ENCODE data around the gene ARL6IP5. TPM values are rescaled to one million over a fixed set of nuclear protein-coding genes. Genes with fewer than 3 reads are reported as not detected.
A peak's percentile ranks its signal among the peaks of the same experiment; 100 is the strongest.

The ARL6IP5 gene
- polyA plus RNA-seq, 3 donors = 107 to 127 (median 110) TPM

GRCh38 chr3:69116162-69116561 is 31.4 kb downstream of the ARL6IP5 start:
- no peak for DNase-seq (ENCODE audit: low read depth in 3 of 3, low spot score in 2 of 3)

- DNase-seq (ENCODE audit: low read depth in 3 of 3, low spot score in 2 of 3) = no peak
Measured at GRCh38 chr3:69116897-69117296, 32.2 kb downstream of the ARL6IP5 start.

- no peak for DNase-seq (ENCODE audit: low read depth in 3 of 3, low spot score in 2 of 3)
Measured at GRCh38 chr3:69118555-69118954, 33.8 kb downstream of the ARL6IP5 start.

GRCh38 chr3:69119138-69119537 is 34.4 kb downstream of the ARL6IP5 start:
- DNase-seq (ENCODE audit: low read depth in 3 of 3, low spot score in 2 of 3) = no peak

GRCh38 chr3:69119681-69120080 is 34.9 kb downstream of the ARL6IP5 start:
- DNase-seq (ENCODE audit: low read depth in 3 of 3, low spot score in 2 of 3) = no peak

- DNase-seq (ENCODE audit: low read depth in 3 of 3, low spot score in 2 of 3) = peak; percentile 52 to 62 (median 61)
Measured at GRCh38 chr3:69120879-69121464, 36.2 kb downstream of the ARL6IP5 start.

- no peak for DNase-seq (ENCODE audit: low read depth in 3 of 3, low spot score in 2 of 3)
Measured at GRCh38 chr3:69121513-69121912, 36.8 kb downstream of the ARL6IP5 start.

- DNase-seq (ENCODE audit: low read depth in 3 of 3, low spot score in 2 of 3) = no peak
Measured at GRCh38 chr3:69121950-69122349, 37.2 kb downstream of the ARL6IP5 start.

- no peak for DNase-seq (ENCODE audit: low read depth in 3 of 3, low spot score in 2 of 3)
Measured at GRCh38 chr3:69122403-69122802, 37.7 kb downstream of the ARL6IP5 start, which contains the start of gene LMOD3. Gene LMOD3, minus strand, starts transcription at chr3:69122595. Its CDS starts 209 bp downstream, at chr3:69122386.

- DNase-seq (ENCODE audit: low read depth in 3 of 3, low spot score in 2 of 3) = no peak
Measured at GRCh38 chr3:69126216-69126615, 41.5 kb downstream of the ARL6IP5 start.

GRCh38 chr3:69126999-69127398 is 42.3 kb downstream of the ARL6IP5 start:
- no peak for DNase-seq (ENCODE audit: low read depth in 3 of 3, low spot score in 2 of 3)

- no peak for DNase-seq (ENCODE audit: low read depth in 3 of 3, low spot score in 2 of 3)
Measured at GRCh38 chr3:69128509-69128908, 43.8 kb downstream of the ARL6IP5 start.

- DNase-seq (ENCODE audit: low read depth in 3 of 3, low spot score in 2 of 3) = no peak
Measured at GRCh38 chr3:69129531-69129930, 44.8 kb downstream of the ARL6IP5 start.

- no peak for DNase-seq (ENCODE audit: low read depth in 3 of 3, low spot score in 2 of 3)
Measured at GRCh38 chr3:69130689-69131088, 46.0 kb downstream of the ARL6IP5 start.

- no peak for DNase-seq (ENCODE audit: low read depth in 3 of 3, low spot score in 2 of 3)
Measured at GRCh38 chr3:69137005-69137404, 52.3 kb downstream of the ARL6IP5 start.

GRCh38 chr3:69137412-69137811 is 52.7 kb downstream of the ARL6IP5 start:
- DNase-seq (ENCODE audit: low read depth in 3 of 3, low spot score in 2 of 3) = no peak

- no peak for DNase-seq (ENCODE audit: low read depth in 3 of 3, low spot score in 2 of 3)
Measured at GRCh38 chr3:69141313-69141712, 56.6 kb downstream of the ARL6IP5 start.

GRCh38 chr3:69142090-69142489 is 57.4 kb downstream of the ARL6IP5 start:
- no peak for DNase-seq (ENCODE audit: low read depth in 3 of 3, low spot score in 2 of 3)

GRCh38 chr3:69142797-69143454 is 58.2 kb downstream of the ARL6IP5 start:
- DNase-seq (ENCODE audit: low read depth in 3 of 3, low spot score in 2 of 3) = no peak

- no peak for DNase-seq (ENCODE audit: low read depth in 3 of 3, low spot score in 2 of 3)
Measured at GRCh38 chr3:69143612-69144011, 58.9 kb downstream of the ARL6IP5 start.

- DNase-seq (ENCODE audit: low read depth in 3 of 3, low spot score in 2 of 3) = no peak
Measured at GRCh38 chr3:69144631-69145245, 60.0 kb downstream of the ARL6IP5 start.

GRCh38 chr3:69145688-69146087 is 61.0 kb downstream of the ARL6IP5 start:
- DNase-seq (ENCODE audit: low read depth in 3 of 3, low spot score in 2 of 3) = no peak

Measured in right renal cortex interstitium (tissue), 3 donors.